ENCODE results near the gene ASAH2. TPM values are rescaled to one million over a fixed set of nuclear protein-coding genes. Genes with fewer than 3 reads are reported as not detected.

ASAH2 gene
- total and polyA plus RNA-seq, 2 of the 8 experiments (the other 6 are each of a cell fraction or from before 2014, with no cell fraction given), result 1.2 to 3.1 TPM

DNA sequence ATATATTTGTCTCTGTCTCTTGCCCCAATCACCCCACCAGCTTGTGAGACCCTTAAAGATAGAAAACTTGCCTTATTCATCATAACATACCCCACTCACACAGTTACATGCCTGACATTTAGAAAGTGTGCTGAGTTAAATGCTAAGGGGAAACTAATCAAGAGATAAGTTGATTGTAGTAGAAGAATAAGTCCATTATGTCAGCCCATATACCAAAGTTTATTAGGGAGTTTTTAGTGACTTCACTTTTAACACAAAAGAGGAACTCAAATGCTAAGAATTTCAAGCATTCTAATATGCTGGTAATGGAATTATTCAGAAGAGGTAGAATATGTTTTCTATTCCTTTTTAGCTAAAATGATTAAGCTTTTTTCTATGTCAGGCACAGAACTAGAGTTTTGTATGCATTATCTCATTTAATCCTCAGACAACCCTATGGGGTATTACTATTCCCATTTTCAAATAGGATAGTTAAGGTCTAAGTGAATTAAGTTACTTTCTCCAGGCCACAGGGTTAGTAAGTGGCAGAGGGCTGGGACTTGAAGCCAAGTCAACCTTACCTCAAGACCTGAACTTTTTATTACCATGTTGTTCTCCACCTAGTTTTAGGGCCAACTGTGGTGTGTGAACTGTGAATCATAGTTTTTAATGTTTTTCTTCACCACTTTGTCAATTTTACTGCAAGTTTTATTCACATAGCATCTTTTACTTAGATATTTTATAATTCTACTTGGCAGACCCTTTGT is 19.6 kb downstream of the ASAH2 start:
- Histone ChIP-seq H3K79me1 (ENCODE audit: low read depth, low read length) (no peaks in the 10 kb centered on the region), H3K4me1 (replicated peaks in 1 of 4; ENCODE audit: control insufficient read depth in 3 of 4, insufficient read depth in 4 of 4, low read length in 3 of 4) (no peaks in the 10 kb centered on the region), H3K27me3 (replicated peaks in 1 of 4; ENCODE audit: control insufficient read depth in 3 of 4, extremely low read depth in 1 of 4, insufficient read depth in 3 of 4, low read length in 3 of 4) (no peaks in the 10 kb centered on the region), H3K14ac (ENCODE audit: insufficient read length) (no peak overlapping the region), H3K4me2 (ENCODE audit: insufficient read depth in 1 of 2, low read depth in 2 of 2, low read length in 2 of 2) (no peak overlapping the region), H3K4ac (replicated peaks; ENCODE audit: insufficient read length, low read depth, low read length) (no peak overlapping the region), H3K23ac (ENCODE audit: insufficient read length) (no peak overlapping the region), H3K18ac (ENCODE audit: extremely low read depth, low read length) (no peak overlapping the region), H3K56ac (replicated peaks; ENCODE audit: insufficient read length, low read depth, low read length) (no peak overlapping the region), H3K79me2 (ENCODE audit: control insufficient read depth in 1 of 2, insufficient read depth in 2 of 2, low read length in 2 of 2) (no peaks in the 10 kb centered on the region), H2BK12ac (ENCODE audit: low read depth, low read length) (no peak overlapping the region), H3K9ac (replicated peaks in 1 of 4; ENCODE audit: extremely low read depth in 1 of 4, low read depth in 3 of 4, low read length in 3 of 4) (no peak overlapping the region), H3K4me3 (ENCODE audit: extremely low read depth in 1 of 4, insufficient read depth in 2 of 4, low read depth in 3 of 4, low read length in 4 of 4) (no peak overlapping the region), H4K20me1 (replicated peaks in 1 of 2; ENCODE audit: control insufficient read depth in 1 of 2, insufficient read depth in 2 of 2, low read length in 2 of 2) (no peaks in the 10 kb centered on the region), H3K27ac (ENCODE audit: low read depth, low read length) (no peak overlapping the region), H4K5ac (ENCODE audit: insufficient read length, low read depth, low read length) (no peak overlapping the region), H3K23me2 (ENCODE audit: low read depth, low read length) (no peaks in the 10 kb centered on the region; the same call in 1 of the 2 replicates), H2BK120ac (replicated peaks; ENCODE audit: low read depth, low read length) (no peak overlapping the region), H2BK20ac (ENCODE audit: low read length) (no peak overlapping the region), H2BK5ac (ENCODE audit: low read depth, low read length) (no peak overlapping the region), H2BK15ac (ENCODE audit: low read length) (no peak overlapping the region), H3K9me3 (ENCODE audit: insufficient read depth in 2 of 2, low read depth in 1 of 2, low read length in 1 of 2) (no peaks in the 10 kb centered on the region), H2AK5ac (ENCODE audit: low read depth, low read length) (no peak overlapping the region), H4K91ac (replicated peaks; ENCODE audit: insufficient read length, low read length) (no peak overlapping the region), H2AFZ (ENCODE audit: low read length) (no peak overlapping the region), H4K8ac (ENCODE audit: extremely low read depth, insufficient read depth, low read length) (no peak overlapping the region), H3K36me3 (ENCODE audit: control insufficient read depth in 2 of 4, insufficient read depth in 4 of 4, low read length in 3 of 4) (no peaks in the 10 kb centered on the region)
- ChIA-PET POLR2A (ENCODE audit: partially characterized antibody) (no interaction called here), CTCF (ENCODE audit: partially characterized antibody) (interaction anchor here (1.0 kb wide), 1 partner anchor 44 kb away, joined by 3 read pairs; no protein-coding TSS in a partner anchor)
- no peak for DNase-seq (ENCODE audit: low read depth in 1 of 2, low spot score in 2 of 2)
- TF ChIP-seq BACH1 (IDR thresholded peaks at IDR 0.05; ENCODE audit: low read length) (no peak), ZNF274 (IDR thresholded peaks at IDR 0.05; ENCODE audit: borderline replicate concordance, extremely low read depth, low read length) (no peak), RXRA (IDR thresholded peaks at IDR 0.05; ENCODE audit: insufficient read depth, low read depth, low read length) (no peak), SP1 (IDR thresholded peaks at IDR 0.05; ENCODE audit: low read depth, low read length) (no peak), SP4 (IDR thresholded peaks at IDR 0.05; ENCODE audit: low read length) (no peak), GABPA (IDR thresholded peaks at IDR 0.05; ENCODE audit: borderline replicate concordance, insufficient read depth, low read length) (no peak)
- TF ChIP-seq, protein P1, sequence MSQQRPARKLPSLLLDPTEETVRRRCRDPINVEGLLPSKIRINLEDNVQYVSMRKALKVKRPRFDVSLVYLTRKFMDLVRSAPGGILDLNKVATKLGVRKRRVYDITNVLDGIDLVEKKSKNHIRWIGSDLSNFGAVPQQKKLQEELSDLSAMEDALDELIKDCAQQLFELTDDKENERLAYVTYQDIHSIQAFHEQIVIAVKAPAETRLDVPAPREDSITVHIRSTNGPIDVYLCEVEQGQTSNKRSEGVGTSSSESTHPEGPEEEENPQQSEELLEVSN (IDR thresholded peaks at IDR 0.05), result no peak
- TF ChIP-seq, protein P2, sequence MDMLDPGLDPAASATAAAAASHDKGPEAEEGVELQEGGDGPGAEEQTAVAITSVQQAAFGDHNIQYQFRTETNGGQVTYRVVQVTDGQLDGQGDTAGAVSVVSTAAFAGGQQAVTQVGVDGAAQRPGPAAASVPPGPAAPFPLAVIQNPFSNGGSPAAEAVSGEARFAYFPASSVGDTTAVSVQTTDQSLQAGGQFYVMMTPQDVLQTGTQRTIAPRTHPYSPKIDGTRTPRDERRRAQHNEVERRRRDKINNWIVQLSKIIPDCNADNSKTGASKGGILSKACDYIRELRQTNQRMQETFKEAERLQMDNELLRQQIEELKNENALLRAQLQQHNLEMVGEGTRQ (IDR thresholded peaks at IDR 0.05; ENCODE audit: low read length), result no peak
- no peak for FAIRE-seq
